ENCODE results near the gene BMP7.

The BMP7 gene

DNA sequence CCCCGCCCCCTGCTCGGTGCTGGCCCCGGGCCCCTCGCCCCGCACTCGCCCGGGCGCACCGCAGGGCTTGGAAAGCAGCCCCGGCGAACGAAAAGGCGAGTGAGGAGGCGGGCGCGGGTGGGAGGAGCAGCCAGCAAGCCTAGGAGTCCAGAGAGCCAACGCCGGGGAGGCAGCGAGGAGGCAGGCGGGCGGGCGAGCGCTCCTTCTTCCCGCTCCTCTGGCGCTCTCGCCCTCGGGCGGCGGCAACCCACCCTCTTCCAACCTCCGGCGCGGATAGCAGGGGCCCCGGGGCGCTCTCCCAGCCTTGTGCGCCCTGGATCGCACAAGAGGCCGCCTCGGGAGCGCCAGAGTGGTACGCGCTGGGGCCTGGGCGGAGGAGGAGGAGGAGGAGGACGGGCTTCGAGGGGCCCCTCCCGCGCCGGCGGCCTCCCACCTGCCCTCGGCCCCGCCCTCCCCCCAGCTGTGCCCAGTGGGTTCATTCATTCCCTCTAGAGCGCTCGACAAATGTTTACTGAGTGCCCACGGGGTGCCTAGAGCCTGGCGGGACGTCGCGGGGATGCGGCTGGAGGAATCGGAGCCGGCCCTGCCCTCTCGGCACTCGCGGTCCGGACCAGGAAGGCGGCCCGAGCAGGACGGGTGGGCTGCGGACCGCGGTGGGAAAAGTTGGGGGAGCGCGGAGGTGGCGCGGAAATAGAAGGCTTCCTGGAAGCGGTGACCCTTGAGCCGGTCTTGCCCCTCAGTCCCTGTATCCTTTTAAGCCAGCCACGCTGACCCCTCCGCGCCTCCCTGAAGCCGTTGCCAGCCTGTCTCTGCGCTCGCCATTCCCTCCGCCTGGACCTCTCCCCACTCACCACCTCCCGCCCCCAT is at the start of gene BMP7:
Gene BMP7, minus strand, starts transcription at position 351 of the 867 bp plus-strand sequence. CDS start 519 bp downstream, outside the sequence.
- H3K36me3 ChIP-seq (ENCODE audit: insufficient read depth, low read length), result no peaks in the 10 kb centered on the region
- peak within 1 kb of the TSS; percentile 38 for H2AFZ ChIP-seq (ENCODE audit: low read depth, low read length)
- H3K4me1 ChIP-seq (ENCODE audit: insufficient read depth, low read length), result peaks cover 44% of the 10 kb centered on the region
- H3K9me3 ChIP-seq (ENCODE audit: low read length), result no peaks in the 10 kb centered on the region
- H3K27me3 ChIP-seq (ENCODE audit: insufficient read depth, low read length), result no peaks in the 10 kb centered on the region
- H3K4me3 ChIP-seq (ENCODE audit: low read length), result peak within 1 kb of the TSS; percentile 76

DNA sequence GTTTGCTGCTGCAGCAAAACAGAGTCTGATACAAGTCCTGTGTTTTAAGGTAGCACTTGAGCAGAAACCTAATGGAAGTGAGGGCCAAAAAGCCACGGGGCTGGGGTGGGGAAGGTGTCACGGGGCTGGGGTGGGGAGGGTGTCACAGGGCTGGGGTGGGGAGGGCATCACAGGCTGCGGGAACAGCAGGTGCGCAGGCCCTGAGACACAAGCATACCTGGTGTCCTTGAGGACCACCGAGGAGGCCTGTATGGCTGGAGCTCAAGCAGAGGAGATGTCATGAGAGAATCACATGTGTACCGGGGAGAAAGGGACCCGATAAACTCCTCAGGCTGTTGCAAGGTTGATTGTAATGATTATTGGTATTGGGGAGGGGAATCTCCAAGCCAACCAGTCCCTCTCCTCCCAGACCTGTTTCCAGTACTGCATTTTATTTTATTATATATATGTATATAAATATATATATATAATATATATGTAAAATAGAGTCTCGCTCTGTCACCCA is 49.6 kb upstream of the BMP7 start:
- H3K4me1 ChIP-seq (ENCODE audit: insufficient read depth, low read length), result no peaks in the 10 kb centered on the region
- H3K9me3 ChIP-seq (ENCODE audit: low read length), result no peaks in the 10 kb centered on the region
- no peaks in the 10 kb centered on the region for H3K27me3 ChIP-seq (ENCODE audit: insufficient read depth, low read length)
- no peak overlapping the region for H2AFZ ChIP-seq (ENCODE audit: low read depth, low read length)
- no peak overlapping the region for H3K4me3 ChIP-seq (ENCODE audit: low read length)
- H3K36me3 ChIP-seq (ENCODE audit: insufficient read depth, low read length), result no peaks in the 10 kb centered on the region

DNA sequence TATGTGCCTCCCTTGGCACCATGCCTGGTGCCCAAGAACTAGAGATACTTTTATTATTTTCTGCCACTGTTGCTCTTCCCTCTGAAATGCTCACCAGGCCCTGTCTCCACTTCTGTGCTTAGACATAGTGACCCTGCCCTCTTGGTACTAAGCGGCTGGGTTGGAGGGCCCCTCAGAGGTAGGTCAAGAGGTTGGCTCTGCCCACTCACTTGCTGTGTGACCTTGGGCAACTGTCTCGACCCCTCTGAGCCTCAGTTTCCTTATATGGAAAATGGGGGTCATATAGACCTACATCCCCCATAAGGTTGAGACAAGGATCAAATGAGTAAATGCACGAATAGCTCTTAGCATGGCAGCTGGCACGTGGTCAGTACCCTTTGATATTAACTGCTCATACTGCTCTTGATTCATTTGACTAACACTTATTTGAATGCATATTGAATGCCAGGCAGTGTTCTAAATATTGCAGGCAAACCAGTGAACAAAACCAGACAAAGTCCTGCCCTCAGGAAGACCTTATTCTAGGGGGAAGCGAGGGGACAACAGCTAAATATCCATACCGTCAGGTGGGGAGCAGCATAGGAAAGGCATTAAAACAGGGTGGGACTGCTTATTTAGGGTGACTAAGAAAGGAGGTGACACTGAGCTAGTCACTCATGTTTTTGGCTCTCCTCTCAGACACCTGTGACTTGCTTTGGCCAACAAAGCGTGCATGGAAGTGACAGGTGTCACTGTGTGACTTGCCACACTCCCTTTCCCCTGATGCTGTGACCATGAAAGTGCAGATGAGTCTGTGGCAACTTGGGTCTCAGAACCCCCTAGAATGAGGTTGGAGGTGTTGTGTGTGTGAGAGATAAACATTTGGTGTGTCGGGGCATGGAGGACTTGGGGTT is 48.9 kb upstream of the BMP7 start:
- no peak overlapping the region for H3K4me3 ChIP-seq (ENCODE audit: low read length)
- no peaks in the 10 kb centered on the region for H3K36me3 ChIP-seq (ENCODE audit: insufficient read depth, low read length)
- no peaks in the 10 kb centered on the region for H3K9me3 ChIP-seq (ENCODE audit: low read length)
- no peaks in the 10 kb centered on the region for H3K27me3 ChIP-seq (ENCODE audit: insufficient read depth, low read length)
- no peak overlapping the region for H2AFZ ChIP-seq (ENCODE audit: low read depth, low read length)
- no peaks in the 10 kb centered on the region for H3K4me1 ChIP-seq (ENCODE audit: insufficient read depth, low read length)

DNA sequence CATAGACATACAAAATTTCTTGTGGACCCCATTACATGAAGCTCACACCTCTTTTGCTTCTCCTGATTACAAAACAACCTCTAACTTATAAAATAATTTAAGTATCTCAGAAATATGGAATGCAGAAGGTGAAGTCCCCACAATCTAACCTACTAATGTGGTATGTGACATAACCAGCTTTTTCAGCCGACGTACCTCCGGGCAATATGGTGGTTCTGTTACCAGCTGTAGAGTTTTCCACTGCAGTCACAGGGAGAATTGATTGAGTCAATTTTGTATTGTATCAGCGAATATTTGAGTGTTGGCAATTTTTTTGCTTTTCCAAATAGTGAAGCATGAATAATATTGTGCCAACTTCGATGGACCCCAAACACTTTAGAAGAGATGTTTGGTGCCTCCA is 47.5 kb upstream of the BMP7 start:
- Histone ChIP-seq H3K27me3 (ENCODE audit: insufficient read depth, low read length) (no peaks in the 10 kb centered on the region), H3K4me3 (ENCODE audit: low read length) (no peak overlapping the region), H2AFZ (ENCODE audit: low read depth, low read length) (no peak overlapping the region), H3K9me3 (ENCODE audit: low read length) (no peaks in the 10 kb centered on the region), H3K4me1 (ENCODE audit: insufficient read depth, low read length) (peaks cover 6% of the 10 kb centered on the region), H3K36me3 (ENCODE audit: insufficient read depth, low read length) (no peaks in the 10 kb centered on the region)

DNA sequence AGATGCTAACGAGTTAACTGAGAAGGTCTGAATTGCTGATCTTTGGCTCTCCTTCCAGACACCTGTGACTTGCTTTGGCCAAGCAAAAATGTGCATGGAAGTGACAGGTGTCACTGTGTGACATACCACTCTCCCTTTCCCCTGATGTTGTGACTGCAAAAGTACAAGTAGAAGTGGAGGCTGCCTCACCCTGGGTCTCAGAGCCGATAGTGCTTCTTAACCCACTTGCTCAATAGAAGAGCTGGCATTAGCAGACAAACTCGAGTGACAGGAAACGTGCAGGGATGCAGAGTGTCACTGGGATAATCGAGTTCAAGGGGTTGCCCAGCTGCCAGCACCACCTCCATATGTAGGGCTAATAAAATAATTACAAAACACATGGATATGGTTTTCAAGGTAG is 46.8 kb upstream of the BMP7 start:
- H3K36me3 ChIP-seq (ENCODE audit: insufficient read depth, low read length), result no peaks in the 10 kb centered on the region
- no peaks in the 10 kb centered on the region for H3K9me3 ChIP-seq (ENCODE audit: low read length)
- no peak overlapping the region for H2AFZ ChIP-seq (ENCODE audit: low read depth, low read length)
- H3K4me3 ChIP-seq (ENCODE audit: low read length), result no peak overlapping the region
- H3K27me3 ChIP-seq (ENCODE audit: insufficient read depth, low read length), result no peaks in the 10 kb centered on the region
- H3K4me1 ChIP-seq (ENCODE audit: insufficient read depth, low read length), result peaks cover 13% of the 10 kb centered on the region

DNA sequence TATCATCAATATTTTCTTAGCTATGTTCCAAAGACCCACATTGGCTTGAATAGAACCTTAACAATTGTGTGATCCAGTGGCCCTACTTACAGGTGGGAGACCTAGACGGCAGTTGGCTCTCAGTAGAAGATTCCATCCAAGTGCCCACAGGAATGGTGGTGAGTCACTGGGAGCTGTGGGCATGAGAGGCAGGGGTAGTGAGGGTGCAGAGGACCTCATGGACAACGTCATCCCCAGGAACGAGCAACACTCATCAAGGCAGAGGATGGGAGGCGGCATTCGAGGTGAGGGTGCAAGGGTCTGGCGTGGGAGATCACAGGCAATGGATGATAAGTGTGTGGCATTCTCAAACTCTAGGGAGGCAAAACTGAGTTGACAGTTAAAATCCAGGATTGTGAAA is 45.7 kb upstream of the BMP7 start:
- Histone ChIP-seq H3K36me3 (ENCODE audit: insufficient read depth, low read length) (no peaks in the 10 kb centered on the region), H2AFZ (ENCODE audit: low read depth, low read length) (no peak overlapping the region), H3K27me3 (ENCODE audit: insufficient read depth, low read length) (no peaks in the 10 kb centered on the region), H3K4me1 (ENCODE audit: insufficient read depth, low read length) (peaks cover 15% of the 10 kb centered on the region), H3K4me3 (ENCODE audit: low read length) (no peak overlapping the region), H3K9me3 (ENCODE audit: low read length) (no peaks in the 10 kb centered on the region)

DNA sequence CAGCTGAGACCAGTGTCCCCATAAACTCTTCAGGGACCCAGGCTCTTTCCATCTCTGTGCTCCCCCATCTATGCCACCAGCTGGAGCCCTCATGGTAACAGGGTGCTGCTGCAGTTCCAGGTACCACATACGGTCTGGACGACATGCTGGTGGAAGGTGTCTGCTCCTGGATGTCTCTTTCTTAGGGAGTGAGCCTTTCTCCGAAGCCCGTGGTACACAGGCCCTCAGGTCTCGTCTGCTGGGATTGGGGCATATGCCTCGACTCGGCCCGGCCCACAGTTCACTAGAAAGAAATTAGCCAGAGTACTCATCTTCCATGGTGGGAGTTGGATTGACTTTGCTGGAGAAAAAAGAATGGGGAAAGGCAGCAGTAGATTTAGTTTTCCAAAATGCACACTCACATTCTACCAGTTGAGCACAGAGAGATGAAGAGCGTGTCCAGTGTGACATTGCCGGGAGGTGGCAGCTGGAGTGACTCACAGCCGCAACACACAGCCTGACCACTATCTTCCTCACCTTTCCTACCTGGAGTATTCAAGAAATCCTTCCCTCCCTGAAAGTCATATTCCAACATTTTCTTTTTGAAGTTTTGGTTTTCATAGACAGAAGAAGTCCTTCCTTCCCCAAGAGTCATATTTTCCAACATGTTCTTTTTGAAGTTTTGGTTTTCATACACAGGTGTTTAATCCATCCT is 44.5 kb upstream of the BMP7 start:
- Histone ChIP-seq H3K36me3 (ENCODE audit: insufficient read depth, low read length) (no peaks in the 10 kb centered on the region), H3K9me3 (ENCODE audit: low read length) (no peaks in the 10 kb centered on the region), H3K27me3 (ENCODE audit: insufficient read depth, low read length) (no peaks in the 10 kb centered on the region), H3K4me1 (ENCODE audit: insufficient read depth, low read length) (peaks cover 15% of the 10 kb centered on the region), H3K4me3 (ENCODE audit: low read length) (no peak overlapping the region), H2AFZ (ENCODE audit: low read depth, low read length) (no peak overlapping the region)

DNA sequence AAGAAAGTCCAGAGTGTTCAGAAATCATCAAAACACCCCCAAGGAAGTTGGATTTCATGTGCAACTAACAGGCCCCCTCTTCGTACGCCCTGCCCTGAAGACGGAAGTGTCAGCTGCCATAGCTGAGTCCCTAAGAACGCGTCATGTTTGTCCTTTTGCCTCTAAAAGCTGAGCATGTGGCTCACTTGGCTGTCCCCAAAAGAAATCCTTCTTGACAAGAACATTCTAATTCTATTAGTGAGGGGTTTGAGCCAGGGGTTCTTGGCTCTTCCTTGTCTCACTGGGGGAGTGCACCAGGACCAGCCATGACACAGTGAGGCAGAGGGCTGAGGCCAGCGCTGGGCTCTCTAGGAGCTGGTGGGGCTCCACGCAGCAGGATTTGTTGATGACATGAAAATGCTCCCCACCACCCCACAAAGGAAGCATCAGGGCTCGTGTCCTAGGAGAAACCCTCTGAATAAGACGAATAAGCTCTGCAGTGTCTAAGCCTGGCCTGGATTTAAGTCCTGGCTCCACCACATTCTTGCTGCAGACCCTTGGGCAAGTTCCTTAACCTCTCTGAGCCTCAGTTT is 43.2 kb upstream of the BMP7 start:
- Histone ChIP-seq H3K9me3 (ENCODE audit: low read length) (no peaks in the 10 kb centered on the region), H3K27me3 (ENCODE audit: insufficient read depth, low read length) (no peaks in the 10 kb centered on the region)

DNA sequence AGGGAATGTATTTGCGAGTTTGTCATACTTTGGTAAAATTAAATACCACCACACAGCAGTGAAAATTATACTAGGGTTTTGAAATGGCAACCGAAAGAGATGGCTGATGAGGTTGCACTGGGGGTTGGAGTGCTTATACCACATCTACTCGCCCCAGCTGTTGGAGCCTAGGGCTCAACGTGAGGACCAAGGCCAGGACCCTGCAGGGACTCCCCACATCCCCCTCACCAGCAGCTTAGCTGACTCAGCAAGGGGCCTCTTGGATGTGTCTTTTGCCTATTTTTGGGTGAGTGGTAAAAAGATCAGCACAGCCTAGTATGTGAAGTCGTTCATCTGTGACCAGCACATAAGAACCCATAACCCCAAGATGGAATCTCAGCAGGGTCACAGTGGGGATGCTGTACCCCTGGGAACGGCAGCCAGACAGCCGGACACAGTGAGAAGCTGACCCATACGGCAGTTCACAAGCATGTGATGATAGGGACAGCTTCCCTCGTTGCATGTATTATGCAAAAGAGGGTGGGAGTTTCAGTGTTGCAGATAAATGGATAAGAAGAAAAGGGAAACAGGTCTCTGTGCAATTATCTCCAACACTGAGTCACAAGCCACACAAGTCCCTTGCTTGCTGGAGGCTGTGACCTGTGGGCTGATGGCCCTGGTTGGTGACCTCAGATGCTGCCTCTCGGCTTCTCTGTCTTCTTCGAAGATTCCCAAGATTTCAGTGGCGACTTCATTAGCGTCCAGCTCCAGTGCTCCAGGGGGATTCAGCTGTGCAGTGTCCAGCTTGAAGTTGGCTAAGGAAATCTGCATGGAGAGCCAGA is 42.2 kb upstream of the BMP7 start:
- H3K27me3 ChIP-seq (ENCODE audit: insufficient read depth, low read length), result no peaks in the 10 kb centered on the region

More for the DNA sequence above, 43.2 kb upstream of the BMP7 start:
- H3K36me3 ChIP-seq (ENCODE audit: insufficient read depth, low read length), result no peaks in the 10 kb centered on the region
- H2AFZ ChIP-seq (ENCODE audit: low read depth, low read length), result no peak overlapping the region
- no peak overlapping the region for H3K4me3 ChIP-seq (ENCODE audit: low read length)
- peaks cover 18% of the 10 kb centered on the region for H3K4me1 ChIP-seq (ENCODE audit: insufficient read depth, low read length)

DNA sequence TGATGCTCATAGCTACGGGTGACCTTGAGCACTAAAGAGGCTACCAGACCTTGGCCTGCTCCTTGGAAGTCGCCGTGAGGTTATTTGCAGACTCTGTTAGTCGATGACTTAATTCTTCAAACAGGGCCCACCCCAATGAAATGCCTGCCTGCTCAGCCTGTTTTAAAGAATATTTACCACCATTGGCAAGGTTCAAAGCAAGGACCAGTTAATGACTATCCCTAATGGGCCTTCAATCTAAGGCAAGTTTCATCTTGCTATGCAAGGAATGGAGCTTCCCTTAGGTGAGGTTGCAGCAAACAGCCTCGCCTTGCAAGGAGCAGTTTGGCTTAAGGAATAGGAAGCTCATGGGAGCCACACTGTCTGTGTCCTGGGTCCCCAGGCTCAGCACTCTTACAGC is 40.3 kb upstream of the BMP7 start:
- peaks cover 2% of the 10 kb centered on the region for H3K9me3 ChIP-seq (ENCODE audit: low read length)
- H2AFZ ChIP-seq (ENCODE audit: low read depth, low read length), result no peak overlapping the region
- H3K4me1 ChIP-seq (ENCODE audit: insufficient read depth, low read length), result peaks cover 18% of the 10 kb centered on the region
- H3K36me3 ChIP-seq (ENCODE audit: insufficient read depth, low read length), result no peaks in the 10 kb centered on the region
- H3K27me3 ChIP-seq (ENCODE audit: insufficient read depth, low read length), result no peaks in the 10 kb centered on the region
- H3K4me3 ChIP-seq (ENCODE audit: low read length), result no peak overlapping the region

More for the DNA sequence above, 42.2 kb upstream of the BMP7 start:
- Histone ChIP-seq H3K4me1 (ENCODE audit: insufficient read depth, low read length) (peaks cover 18% of the 10 kb centered on the region), H3K4me3 (ENCODE audit: low read length) (no peak overlapping the region), H3K9me3 (ENCODE audit: low read length) (no peaks in the 10 kb centered on the region), H2AFZ (ENCODE audit: low read depth, low read length) (no peak overlapping the region), H3K36me3 (ENCODE audit: insufficient read depth, low read length) (no peaks in the 10 kb centered on the region)

DNA sequence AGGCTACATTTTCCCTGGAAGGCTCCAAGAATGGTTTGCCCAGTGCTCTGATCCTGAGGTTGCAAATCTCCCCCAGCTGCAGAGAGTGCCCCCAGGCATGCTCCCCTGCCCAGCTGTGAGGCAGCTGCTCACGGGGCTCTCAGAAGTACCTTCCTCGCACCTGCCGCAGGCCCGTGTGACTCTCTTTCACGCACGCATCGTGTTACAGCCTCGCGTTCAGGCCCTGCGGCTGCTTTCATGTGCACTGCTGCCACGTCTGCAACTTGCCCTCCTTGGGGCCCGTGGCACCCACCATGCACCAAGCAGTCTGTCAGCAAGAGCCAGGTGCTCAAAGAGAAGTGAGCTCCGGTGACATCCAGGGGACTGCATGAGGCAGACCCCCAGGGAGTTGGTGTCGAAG is 34.6 kb upstream of the BMP7 start:
- peaks cover 3% of the 10 kb centered on the region for H3K4me1 ChIP-seq (ENCODE audit: insufficient read depth, low read length)
- no peak overlapping the region for H3K4me3 ChIP-seq (ENCODE audit: low read length)
- no peak overlapping the region for H2AFZ ChIP-seq (ENCODE audit: low read depth, low read length)
- no peaks in the 10 kb centered on the region for H3K36me3 ChIP-seq (ENCODE audit: insufficient read depth, low read length)
- H3K27me3 ChIP-seq (ENCODE audit: insufficient read depth, low read length), result no peaks in the 10 kb centered on the region
- H3K9me3 ChIP-seq (ENCODE audit: low read length), result peaks cover 2% of the 10 kb centered on the region

DNA sequence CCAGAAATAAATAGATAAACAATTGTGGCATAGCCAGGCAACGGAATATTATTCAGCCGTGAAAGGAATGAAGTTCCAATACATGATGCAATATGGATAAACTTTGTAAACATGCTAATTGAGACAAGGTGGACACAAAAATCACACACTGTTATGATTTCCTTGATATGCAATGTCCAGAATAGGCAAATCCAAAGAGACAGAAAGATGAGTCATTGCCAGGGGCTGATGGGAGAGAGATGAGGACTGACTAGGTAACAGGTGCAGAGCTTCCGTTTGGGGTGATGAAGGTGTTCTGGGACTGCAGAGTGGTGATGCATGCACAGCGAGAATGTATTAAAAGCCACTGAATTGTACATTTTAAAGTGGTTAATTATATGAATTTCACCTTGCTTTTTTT is 32.0 kb upstream of the BMP7 start:
- no peaks in the 10 kb centered on the region for H3K36me3 ChIP-seq (ENCODE audit: insufficient read depth, low read length)
- no peak overlapping the region for H3K4me3 ChIP-seq (ENCODE audit: low read length)
- H2AFZ ChIP-seq (ENCODE audit: low read depth, low read length), result no peak overlapping the region
- H3K4me1 ChIP-seq (ENCODE audit: insufficient read depth, low read length), result peaks cover 21% of the 10 kb centered on the region
- H3K27me3 ChIP-seq (ENCODE audit: insufficient read depth, low read length), result no peaks in the 10 kb centered on the region
- peaks cover 2% of the 10 kb centered on the region for H3K9me3 ChIP-seq (ENCODE audit: low read length)

Measured in neuron (in vitro differentiated cells).